Uterus (tissue), 2 donors: ENCODE data around the gene SLC41A3.

Experiments
- POLR2A ChIP-seq, 2 donors: fragments of 450-650 bp; IDR thresholded peaks; one replicate each; pipeline ENCODE4 v1.6.1; 2016; ENCODE audit warnings: antibody characterized with exemption in 2 of 2, mild to moderate bottlenecking in 1 of 2, moderate library complexity in 1 of 2
- TF ChIP-seq, protein P1 (sequence below), 4 experiments: fragments of 200-600 bp in 2 of 4; fragments of 450-650 bp in 2 of 4; sonication (generic) in 2 of 4; IDR thresholded peaks; one replicate each; pipeline ENCODE4 v1.5.1; 2016 to 2019; ENCODE audit warnings: antibody characterized with exemption in 4 of 4, mild to moderate bottlenecking in 2 of 4, moderate library complexity in 1 of 4

DNA sequence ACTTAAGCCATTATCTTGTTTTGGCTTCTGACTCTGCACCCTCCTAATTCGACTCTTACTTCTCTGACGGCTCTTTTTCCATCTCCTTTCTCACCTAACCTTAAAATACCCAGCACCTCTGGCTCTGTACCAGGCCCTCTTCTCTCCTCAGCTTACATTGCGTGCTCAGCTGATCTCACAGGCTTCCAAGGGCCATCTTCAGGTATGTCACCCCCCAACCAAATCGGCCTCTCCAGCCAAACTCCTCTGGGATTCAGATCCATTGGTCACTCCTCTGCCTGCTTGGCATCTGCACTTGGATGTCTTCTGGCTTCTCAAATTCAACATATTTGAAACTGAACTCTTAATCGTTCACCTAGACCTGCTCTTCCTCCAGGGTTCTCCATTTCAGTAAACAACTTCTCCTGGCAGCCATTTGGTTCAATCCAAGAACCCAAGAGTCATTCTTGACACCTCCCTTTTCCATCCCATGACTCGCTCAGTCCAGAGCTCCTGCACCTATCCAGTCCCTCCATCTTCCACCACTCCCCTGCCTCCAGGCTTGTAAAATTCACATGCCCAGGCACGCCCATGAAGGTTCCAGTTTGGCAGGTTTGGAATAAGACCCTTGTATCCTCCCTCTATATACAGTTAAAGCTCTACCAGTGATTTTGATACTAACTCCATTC, 35.2 kb upstream of the SLC41A3 start:
- no peak for TF ChIP-seq POLR2A (IDR thresholded peaks at IDR 0.05)
- TF ChIP-seq, protein P1, sequence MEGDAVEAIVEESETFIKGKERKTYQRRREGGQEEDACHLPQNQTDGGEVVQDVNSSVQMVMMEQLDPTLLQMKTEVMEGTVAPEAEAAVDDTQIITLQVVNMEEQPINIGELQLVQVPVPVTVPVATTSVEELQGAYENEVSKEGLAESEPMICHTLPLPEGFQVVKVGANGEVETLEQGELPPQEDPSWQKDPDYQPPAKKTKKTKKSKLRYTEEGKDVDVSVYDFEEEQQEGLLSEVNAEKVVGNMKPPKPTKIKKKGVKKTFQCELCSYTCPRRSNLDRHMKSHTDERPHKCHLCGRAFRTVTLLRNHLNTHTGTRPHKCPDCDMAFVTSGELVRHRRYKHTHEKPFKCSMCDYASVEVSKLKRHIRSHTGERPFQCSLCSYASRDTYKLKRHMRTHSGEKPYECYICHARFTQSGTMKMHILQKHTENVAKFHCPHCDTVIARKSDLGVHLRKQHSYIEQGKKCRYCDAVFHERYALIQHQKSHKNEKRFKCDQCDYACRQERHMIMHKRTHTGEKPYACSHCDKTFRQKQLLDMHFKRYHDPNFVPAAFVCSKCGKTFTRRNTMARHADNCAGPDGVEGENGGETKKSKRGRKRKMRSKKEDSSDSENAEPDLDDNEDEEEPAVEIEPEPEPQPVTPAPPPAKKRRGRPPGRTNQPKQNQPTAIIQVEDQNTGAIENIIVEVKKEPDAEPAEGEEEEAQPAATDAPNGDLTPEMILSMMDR (IDR thresholded peaks at IDR 0.05), result no peak
